ENCODE results near the gene PCSK5.

Gene PCSK5

GRCh38 chr9:76405868-76406267 is 515.4 kb downstream of the PCSK5 start:
- no peaks in the 10 kb centered on the region for H3K9me2 ChIP-seq (replicated peaks; ENCODE audit: insufficient read depth, low read length)
- no peaks in the 10 kb centered on the region for H4K20me1 ChIP-seq (ENCODE audit: low read depth, low read length)
- H3K9me3 ChIP-seq (ENCODE audit: insufficient read depth, low read length), result no peaks in the 10 kb centered on the region
- H3K27ac ChIP-seq (ENCODE audit: low read depth, low read length), result no peak overlapping the region
- H3K9ac ChIP-seq (ENCODE audit: low read length), result no peak overlapping the region
- H2AFZ ChIP-seq (ENCODE audit: low read depth, low read length, severe bottlenecking), result no peak overlapping the region
- no peaks in the 10 kb centered on the region for H3K79me2 ChIP-seq (ENCODE audit: insufficient read depth, low read length)
- TF ChIP-seq EZH2phosphoT487 (conservative IDR thresholded peaks at IDR 0.05; ENCODE audit: low read length), result no peak
- TF ChIP-seq CTCF (IDR thresholded peaks at IDR 0.05; ENCODE audit: insufficient read depth, low read length, poor library complexity, severe bottlenecking), result no peak
- no peak overlapping the region for H3K4me2 ChIP-seq (ENCODE audit: low read depth, low read length, poor library complexity, severe bottlenecking)
- no peaks in the 10 kb centered on the region for H3K36me3 ChIP-seq (ENCODE audit: low read length)
- H3K4me3 ChIP-seq (ENCODE audit: insufficient read depth, low read length, poor library complexity, severe bottlenecking), result no peak overlapping the region
- no peaks in the 10 kb centered on the region for H3F3A ChIP-seq (ENCODE audit: insufficient read depth)
- no peaks in the 10 kb centered on the region for H3K27me3 ChIP-seq (ENCODE audit: low read length)
